ENCODE results near the gene GTF3C1.

DNA sequence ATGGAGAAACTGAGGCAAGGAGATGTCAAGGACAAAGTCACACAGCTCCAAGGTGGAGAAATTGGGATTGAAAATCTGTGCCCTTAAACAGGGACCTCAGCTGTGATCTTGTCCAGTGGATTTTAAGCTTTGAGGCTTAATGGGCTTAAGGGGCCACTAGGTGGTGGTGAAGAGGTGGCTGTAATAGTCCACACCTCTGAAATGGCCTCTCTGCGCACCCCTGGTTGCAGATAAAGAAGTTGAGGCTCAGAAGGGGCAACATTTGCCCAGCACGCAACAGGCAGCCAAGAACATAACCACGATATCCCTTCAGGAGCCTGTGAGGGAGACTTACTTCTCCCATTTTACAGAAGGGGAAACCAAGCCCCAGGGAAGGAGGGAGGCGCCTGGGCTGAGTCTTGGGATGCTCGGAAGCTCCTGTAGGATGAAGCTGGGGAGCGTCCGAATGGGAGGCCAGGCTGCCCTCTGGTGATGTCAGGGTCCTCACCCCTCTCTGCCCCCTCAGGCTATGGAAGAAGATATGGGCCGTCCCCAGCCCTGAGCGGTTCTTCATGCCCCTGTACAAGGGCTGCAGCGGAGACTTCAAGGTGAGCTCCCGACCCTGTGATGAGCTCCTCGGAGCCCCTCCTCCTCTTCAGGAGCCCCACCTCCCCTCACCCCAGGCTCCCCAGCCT, 104.1 kb downstream of the GTF3C1 start:
- TF ChIP-seq, protein P1, sequence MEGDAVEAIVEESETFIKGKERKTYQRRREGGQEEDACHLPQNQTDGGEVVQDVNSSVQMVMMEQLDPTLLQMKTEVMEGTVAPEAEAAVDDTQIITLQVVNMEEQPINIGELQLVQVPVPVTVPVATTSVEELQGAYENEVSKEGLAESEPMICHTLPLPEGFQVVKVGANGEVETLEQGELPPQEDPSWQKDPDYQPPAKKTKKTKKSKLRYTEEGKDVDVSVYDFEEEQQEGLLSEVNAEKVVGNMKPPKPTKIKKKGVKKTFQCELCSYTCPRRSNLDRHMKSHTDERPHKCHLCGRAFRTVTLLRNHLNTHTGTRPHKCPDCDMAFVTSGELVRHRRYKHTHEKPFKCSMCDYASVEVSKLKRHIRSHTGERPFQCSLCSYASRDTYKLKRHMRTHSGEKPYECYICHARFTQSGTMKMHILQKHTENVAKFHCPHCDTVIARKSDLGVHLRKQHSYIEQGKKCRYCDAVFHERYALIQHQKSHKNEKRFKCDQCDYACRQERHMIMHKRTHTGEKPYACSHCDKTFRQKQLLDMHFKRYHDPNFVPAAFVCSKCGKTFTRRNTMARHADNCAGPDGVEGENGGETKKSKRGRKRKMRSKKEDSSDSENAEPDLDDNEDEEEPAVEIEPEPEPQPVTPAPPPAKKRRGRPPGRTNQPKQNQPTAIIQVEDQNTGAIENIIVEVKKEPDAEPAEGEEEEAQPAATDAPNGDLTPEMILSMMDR (IDR thresholded peaks at IDR 0.05): no peak
- no peak for TF ChIP-seq POLR2A (IDR thresholded peaks at IDR 0.05)
